Muscle layer of colon (tissue), 2 donors: ENCODE measurements around the gene ZHX3.

Source experiments
- H3K27ac ChIP-seq: one replicate; pipeline ENCODE4 v1.7.0; 2013; ENCODE audit warnings: low read depth, mild to moderate bottlenecking, low read length, moderate library complexity
- H3K27me3 ChIP-seq, 2 donors: one replicate each; pipeline ENCODE4 v1.7.0; 2013; ENCODE audit warnings: low read length in 2 of 2, mild to moderate bottlenecking in 2 of 2; ENCODE audit not compliant: insufficient read depth in 2 of 2, control insufficient read depth in 1 of 2
- H3K36me3 ChIP-seq: one replicate; pipeline ENCODE4 v1.7.0; 2013; ENCODE audit warnings: mild to moderate bottlenecking, low read length; ENCODE audit not compliant: insufficient read depth
- H3K4me1 ChIP-seq: one replicate; pipeline ENCODE4 v1.7.0; 2013; ENCODE audit warnings: mild to moderate bottlenecking, low read length; ENCODE audit not compliant: insufficient read depth
- H3K4me3 ChIP-seq, 2 donors: one replicate each; pipeline ENCODE4 v1.7.0; 2013; ENCODE audit warnings: low read length in 2 of 2, low read depth in 1 of 2, mild to moderate bottlenecking in 1 of 2, moderate library complexity in 1 of 2
- H3K9ac ChIP-seq: one replicate; pipeline ENCODE4 v1.7.0; 2013; ENCODE audit warnings: low read length
- H3K9me3 ChIP-seq: one replicate; pipeline ENCODE4 v1.7.0; 2013; ENCODE audit warnings: mild to moderate bottlenecking, low read length
- donor health status: abdominal sarcoma.
- donor health status: Adenocarcinoma of cecum.

ZHX3 gene

DNA sequence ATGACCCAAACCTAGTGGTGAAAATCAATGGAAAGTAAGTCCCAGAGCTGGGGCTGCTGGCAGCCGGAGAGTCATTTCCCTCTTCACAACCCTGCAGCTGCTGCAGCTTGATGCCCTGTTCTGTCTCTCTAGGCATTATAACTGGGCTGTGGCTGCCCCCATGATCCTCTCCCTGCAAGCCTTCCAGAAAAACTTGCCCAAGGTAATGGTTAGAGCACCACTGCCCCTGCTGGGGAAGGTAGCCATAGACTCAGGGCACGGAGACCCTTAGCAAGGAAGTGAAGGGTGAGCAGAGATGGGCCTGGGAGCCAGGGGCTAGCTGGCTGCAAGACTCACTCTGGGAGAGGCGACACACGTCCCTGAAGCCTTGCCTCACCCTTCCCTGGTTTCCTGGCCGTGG, 35.1 kb upstream of the ZHX3 start:
- Histone ChIP-seq H3K36me3 (peaks cover 4% of the 10 kb centered on the region), H3K27ac (no peak overlapping the region), H3K4me1 (no peaks in the 10 kb centered on the region), H3K27me3 (no peaks in the 10 kb centered on the region), H3K4me3 (no peak overlapping the region), H3K9ac (no peak overlapping the region), H3K9me3 (no peaks in the 10 kb centered on the region)

DNA sequence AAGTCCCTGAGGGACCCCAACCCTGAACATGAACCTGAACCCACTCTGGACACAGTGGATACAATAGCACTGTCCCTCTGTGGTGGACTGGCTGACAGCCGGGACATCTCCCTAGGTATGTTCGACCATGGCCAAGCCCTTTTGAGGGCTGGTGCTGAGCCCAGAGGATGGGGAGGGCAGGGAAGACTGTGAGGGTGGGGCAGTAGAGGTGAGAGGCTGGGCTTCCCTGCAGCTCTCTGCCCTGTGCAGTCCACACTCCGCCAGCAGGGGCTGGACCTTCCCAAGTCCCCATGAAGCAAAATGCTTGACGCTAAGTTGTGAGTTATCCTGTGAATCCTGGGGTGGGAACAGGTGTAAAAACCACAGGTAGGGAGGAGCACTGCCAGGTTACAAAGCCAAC, 34.6 kb upstream of the ZHX3 start:
- Histone ChIP-seq H3K36me3 (peaks cover 4% of the 10 kb centered on the region), H3K9ac (no peak overlapping the region), H3K27me3 (no peaks in the 10 kb centered on the region), H3K9me3 (no peaks in the 10 kb centered on the region), H3K4me3 (no peak overlapping the region), H3K27ac (no peak overlapping the region), H3K4me1 (no peaks in the 10 kb centered on the region)

DNA sequence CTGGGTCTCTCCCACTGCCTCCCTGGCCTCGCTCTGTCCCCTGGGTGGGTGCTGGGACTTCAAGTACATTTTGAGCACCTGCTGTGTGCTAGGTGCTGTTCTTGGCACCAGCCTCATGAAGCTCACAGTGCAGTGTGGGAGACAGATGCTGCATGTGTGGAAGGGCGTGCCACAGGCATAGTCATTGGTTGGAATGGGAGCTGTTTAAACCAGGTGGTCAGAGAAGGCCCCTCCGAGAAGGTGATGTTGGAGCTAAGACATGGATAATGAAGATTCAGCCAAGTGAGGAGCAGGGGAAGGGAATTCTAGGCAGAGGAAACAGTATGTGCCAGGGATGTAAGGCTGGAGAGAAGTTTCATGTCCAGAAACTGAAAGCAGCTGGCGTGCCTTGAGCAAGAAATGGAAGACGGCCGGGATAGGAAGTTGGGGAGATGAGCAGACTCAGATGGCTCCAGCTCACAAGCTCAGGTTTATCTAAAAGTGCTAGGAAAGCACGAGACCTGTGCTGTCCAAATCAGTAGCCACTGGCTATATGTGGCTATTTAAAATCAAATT, 33.0 kb upstream of the ZHX3 start:
- H3K27me3 ChIP-seq = no peaks in the 10 kb centered on the region
- H3K4me3 ChIP-seq = no peak overlapping the region
- H3K9me3 ChIP-seq = no peaks in the 10 kb centered on the region
- H3K36me3 ChIP-seq = peaks cover 4% of the 10 kb centered on the region
- no peak overlapping the region for H3K9ac ChIP-seq
- H3K4me1 ChIP-seq = no peaks in the 10 kb centered on the region
- no peak overlapping the region for H3K27ac ChIP-seq

DNA sequence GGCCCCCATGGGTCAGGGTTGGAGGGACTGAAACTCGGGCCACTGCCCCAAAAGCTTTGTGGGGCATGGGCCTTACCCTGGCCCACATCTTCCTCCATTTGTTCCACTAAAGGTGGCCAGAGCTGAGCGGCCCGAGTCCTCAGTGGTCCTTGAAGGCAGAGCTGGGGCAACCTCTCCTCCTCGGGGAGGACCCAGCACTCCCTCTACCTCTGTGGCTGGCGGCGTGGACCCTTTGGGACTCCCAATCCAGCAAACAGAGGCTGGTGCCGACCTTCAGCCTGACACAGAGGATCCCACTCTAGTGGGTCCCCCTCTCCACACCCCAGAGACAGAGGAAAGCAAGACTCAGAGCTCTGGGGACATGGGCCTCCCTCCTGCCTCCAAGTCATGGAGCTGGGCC, 32.4 kb upstream of the ZHX3 start:
- no peaks in the 10 kb centered on the region for H3K27me3 ChIP-seq
- H3K4me1 ChIP-seq = no peaks in the 10 kb centered on the region
- peaks cover 4% of the 10 kb centered on the region for H3K36me3 ChIP-seq
- H3K9me3 ChIP-seq = no peaks in the 10 kb centered on the region
- H3K4me3 ChIP-seq = no peak overlapping the region
- H3K27ac ChIP-seq = no peak overlapping the region
- H3K9ac ChIP-seq = no peak overlapping the region

DNA sequence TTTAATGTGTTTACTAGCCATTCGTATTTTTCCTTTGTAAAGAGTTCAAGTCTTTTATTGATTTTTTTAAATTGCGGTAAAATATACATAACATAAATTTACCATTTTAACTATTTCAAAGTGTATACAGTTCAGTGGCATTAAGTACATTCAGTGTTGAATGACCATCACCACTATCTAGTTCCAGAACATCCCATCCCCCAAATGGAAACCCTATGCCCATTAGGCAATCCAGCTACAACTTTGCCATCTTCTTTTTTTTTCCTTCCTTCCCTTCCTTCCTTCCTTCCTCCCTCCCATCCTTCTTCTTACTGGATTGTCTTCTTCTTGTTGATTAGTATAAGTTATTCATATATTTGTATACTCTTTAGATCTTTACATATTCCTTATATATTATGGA, 31.7 kb upstream of the ZHX3 start:
- Histone ChIP-seq H3K9ac (no peak overlapping the region), H3K36me3 (peaks cover 4% of the 10 kb centered on the region), H3K4me3 (no peak overlapping the region), H3K27ac (no peak overlapping the region), H3K27me3 (no peaks in the 10 kb centered on the region), H3K4me1 (no peaks in the 10 kb centered on the region), H3K9me3 (no peaks in the 10 kb centered on the region)

DNA sequence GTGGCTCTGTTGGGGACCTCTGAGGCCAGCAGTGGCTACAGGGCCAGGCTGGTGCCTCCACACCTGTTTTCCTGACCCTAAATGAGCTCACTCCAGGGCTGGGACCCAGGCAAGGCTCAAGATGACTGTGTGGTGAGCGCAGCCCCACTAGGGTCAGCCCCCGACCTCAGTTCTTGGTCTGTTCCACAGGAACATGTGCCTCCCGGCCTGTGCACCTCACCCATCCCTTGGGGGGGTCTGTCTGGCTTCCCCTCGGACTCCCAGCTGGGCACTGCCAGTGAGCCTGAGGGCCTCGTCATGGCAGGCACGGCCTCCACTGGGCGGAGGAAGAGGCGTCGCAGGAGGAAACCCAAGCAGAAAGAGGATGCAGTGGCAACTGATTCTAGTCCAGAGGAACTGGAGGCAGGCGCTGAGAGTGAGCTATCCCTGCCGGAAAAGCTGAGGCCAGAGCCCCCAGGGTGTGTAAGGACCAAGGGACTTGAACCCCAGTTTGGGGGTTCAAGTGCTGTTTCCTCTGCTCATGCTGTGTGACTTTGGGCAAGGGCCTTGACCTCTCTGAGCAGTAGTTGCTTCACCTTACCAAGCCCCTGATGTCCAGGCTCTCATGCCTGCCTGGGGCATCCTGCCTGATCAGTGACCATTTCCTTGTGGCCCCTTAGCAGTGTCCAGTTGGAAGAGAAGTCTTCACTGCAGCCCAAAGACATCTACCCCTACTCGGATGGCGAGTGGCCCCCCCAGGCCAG, 31.1 kb upstream of the ZHX3 start:
- peaks cover 4% of the 10 kb centered on the region for H3K36me3 ChIP-seq
- no peak overlapping the region for H3K4me3 ChIP-seq
- no peaks in the 10 kb centered on the region for H3K4me1 ChIP-seq

DNA sequence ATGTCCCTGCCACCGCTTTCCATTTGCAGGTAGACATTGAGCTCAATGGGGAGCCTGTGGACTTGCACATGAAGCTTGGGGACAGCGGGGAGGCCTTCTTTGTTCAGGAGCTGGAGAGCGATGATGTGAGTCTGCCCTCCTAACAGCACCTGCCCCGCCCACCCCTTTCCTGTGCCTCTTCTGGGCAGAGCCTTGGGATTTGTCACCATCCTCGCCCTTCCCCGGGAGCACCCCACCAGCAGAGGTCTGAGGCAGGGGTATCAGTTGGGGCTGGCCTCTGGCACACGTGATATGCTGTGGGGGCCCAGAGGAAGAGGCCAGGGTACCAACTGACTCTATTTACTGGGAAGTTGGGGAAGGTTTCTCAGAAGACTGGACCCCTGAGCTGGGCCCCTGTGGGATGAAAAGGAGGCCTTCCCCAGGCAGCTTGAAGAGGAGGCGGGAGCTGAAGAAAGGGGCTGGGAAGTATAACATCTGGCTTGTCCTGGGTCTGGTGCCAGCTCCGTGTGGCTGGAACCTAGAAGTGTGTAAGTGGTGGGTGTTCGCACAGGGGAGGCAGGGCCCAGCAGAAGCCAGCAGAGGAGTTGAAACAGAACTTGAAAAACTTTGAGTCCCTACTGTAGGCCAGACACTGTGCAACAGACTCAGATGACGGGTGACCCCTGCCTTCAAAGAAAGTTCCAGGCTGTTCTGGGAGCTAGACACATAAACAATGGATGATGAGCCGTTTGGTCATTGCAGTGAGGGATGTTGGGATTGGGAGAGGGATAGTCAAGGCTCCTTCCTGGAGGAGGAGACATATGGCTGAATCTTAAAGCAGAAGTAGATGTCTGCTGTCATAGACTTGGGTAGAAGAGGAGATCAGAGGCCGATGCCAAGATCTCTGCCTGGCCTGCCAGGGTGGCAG, 30.2 kb upstream of the ZHX3 start:
- Histone ChIP-seq H3K27ac (no peak overlapping the region), H3K9ac (no peak overlapping the region), H3K4me3 (no peak overlapping the region), H3K4me1 (no peaks in the 10 kb centered on the region), H3K9me3 (no peaks in the 10 kb centered on the region), H3K27me3 (no peaks in the 10 kb centered on the region), H3K36me3 (peaks cover 4% of the 10 kb centered on the region)

More for the DNA sequence above, 31.1 kb upstream of the ZHX3 start:
- no peak overlapping the region for H3K9ac ChIP-seq
- no peaks in the 10 kb centered on the region for H3K9me3 ChIP-seq
- H3K27me3 ChIP-seq = no peaks in the 10 kb centered on the region
- H3K27ac ChIP-seq = no peak overlapping the region

DNA sequence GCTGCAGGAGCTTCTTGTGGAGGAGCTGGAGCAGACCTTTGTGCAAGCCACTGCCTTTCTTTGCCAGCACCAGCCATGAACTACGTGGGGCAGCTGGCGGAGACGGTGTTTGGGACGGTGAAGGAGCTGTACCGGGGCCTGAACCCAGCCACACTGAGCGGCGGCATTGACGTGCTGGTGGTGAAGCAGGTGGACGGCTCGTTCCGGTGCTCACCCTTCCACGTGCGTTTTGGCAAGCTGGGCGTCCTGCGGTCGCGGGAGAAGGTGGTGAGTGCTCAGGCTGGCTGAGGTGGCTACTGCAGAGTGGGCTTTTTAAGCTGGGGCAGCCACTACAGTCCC, 28.2 kb upstream of the ZHX3 start:
- Histone ChIP-seq H3K4me1 (peaks cover 4% of the 10 kb centered on the region), H3K27me3 (no peaks in the 10 kb centered on the region), H3K9me3 (no peaks in the 10 kb centered on the region), H3K4me3 (no peak overlapping the region), H3K27ac (no peak overlapping the region), H3K36me3 (no peaks in the 10 kb centered on the region), H3K9ac (no peak overlapping the region)

DNA sequence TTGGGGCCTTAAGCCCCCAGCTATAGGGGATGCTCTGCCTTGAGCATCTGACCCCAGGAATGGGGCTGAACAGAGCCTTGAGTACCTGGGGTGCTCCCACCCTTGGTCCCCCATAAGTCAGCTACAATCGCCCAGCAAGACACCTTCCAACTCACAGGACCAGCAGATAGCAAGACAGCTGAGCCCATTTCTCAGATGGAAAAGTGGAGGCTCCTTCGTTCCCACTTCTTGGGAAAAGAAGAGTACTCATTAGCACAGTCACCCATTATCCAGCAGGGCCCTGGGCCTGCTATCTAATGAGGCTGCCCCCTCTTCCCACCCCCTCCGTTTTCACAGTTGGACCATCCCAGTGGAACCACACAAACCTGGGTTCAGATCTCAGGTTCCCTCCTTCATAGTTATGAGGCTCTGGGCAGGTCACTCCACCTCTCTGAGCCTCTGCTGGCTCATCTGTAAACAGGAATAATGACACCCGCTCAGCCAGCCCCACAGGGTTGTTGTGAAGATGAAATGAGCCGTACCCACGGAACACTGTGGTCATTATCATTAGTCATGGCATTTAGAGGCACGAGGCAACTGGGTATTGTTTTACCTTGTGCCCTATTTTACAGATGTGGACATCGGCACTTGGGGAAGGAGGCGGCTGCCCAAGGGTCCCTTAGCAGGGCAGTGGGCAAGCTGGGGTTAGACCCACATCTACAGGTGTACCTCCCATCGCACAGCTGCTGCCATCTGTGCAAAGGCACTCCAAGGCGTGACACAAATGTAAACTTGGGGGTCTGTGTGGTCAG, 27.6 kb upstream of the ZHX3 start:
- no peaks in the 10 kb centered on the region for H3K27me3 ChIP-seq
- no peak overlapping the region for H3K4me3 ChIP-seq
- H3K9me3 ChIP-seq = no peaks in the 10 kb centered on the region
- H3K36me3 ChIP-seq = no peaks in the 10 kb centered on the region
- H3K9ac ChIP-seq = no peak overlapping the region
- H3K4me1 ChIP-seq = peaks cover 7% of the 10 kb centered on the region
- H3K27ac ChIP-seq = no peak overlapping the region

DNA sequence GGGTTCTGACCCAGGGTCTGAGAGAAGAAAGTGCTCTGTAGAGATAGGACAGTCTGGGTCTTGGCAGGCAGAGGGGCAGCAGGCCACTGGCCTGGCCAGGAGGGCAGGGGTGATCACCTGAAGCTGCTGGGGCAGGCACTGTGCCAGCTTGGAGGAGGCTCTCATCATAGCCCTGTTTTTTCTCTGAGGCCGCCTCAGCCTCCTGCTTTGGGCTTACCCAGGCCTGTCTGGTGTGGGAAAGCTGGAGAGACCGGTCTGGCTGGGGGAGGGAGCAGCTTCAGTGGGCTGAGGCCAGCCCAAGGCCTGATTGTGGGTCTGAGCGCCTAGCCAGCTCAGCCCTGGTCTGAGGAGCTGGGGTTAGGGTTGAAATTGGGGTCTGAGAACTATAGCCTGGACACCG, 26.9 kb upstream of the ZHX3 start:
- H3K4me1 ChIP-seq = peaks cover 11% of the 10 kb centered on the region
- no peaks in the 10 kb centered on the region for H3K36me3 ChIP-seq
- H3K9ac ChIP-seq = no peak overlapping the region
- no peak overlapping the region for H3K27ac ChIP-seq
- no peaks in the 10 kb centered on the region for H3K27me3 ChIP-seq
- no peak overlapping the region for H3K4me3 ChIP-seq
- no peaks in the 10 kb centered on the region for H3K9me3 ChIP-seq
